Activated CD8-positive, alpha-beta T cell treated with anti-CD3 and anti-CD28 coated beads for 36 hours (primary cell): ENCODE data around the gene IPO8. TPM values are rescaled to one million over a fixed set of nuclear protein-coding genes. Genes with fewer than 3 reads are reported as not detected.

ENCODE experiments used
- ATAC-seq: fragments of 200-7000 bp; cut with Tn5 transposase; one replicate; pipeline ENCODE4 v1.10.0; 2021; ENCODE audit warnings: mild to moderate bottlenecking, moderate library complexity
- CTCF ChIA-PET: fragments of 350-600 bp; sonication (Branson Sonifier 250); formaldehyde crosslinking; loops from one replicate; lab custom pipeline; 2021; ENCODE audit warnings: antibody characterized with exemption; lab: Charles Lee
- POLR2A ChIA-PET: fragments of 350-600 bp; sonication (Branson Sonifier 250); formaldehyde crosslinking; loops from one replicate; lab custom pipeline; 2021; ENCODE audit warnings: antibody characterized with exemption; lab: Charles Lee
- DNase-seq: peaks from one replicate; pipeline ENCODE4 v3.0.0-alpha.2; 2020
- H3K27ac Mint-ChIP-seq: one replicate; pipeline ENCODE4 v1.8.0; 2021; ENCODE audit warnings: mild to moderate bottlenecking, mixed read lengths
- H3K27me3 Mint-ChIP-seq: one replicate; pipeline ENCODE4 v1.8.0; 2021; ENCODE audit warnings: mixed read lengths
- H3K36me3 Mint-ChIP-seq: one replicate; pipeline ENCODE4 v1.8.0; 2021; ENCODE audit warnings: low read depth, mixed read lengths
- H3K4me1 Mint-ChIP-seq: one replicate; pipeline ENCODE4 v1.8.0; 2021; ENCODE audit warnings: low read depth, mixed read lengths
- H3K4me3 Mint-ChIP-seq: one replicate; pipeline ENCODE4 v1.8.0; 2021; ENCODE audit warnings: mild to moderate bottlenecking, moderate library complexity, mixed read lengths
- H3K9me3 Mint-ChIP-seq: one replicate; pipeline ENCODE4 v1.8.0; 2021; ENCODE audit warnings: mixed read lengths
- CTCF ChIP-seq: fragments of 200-600 bp; IDR thresholded peaks from one replicate; pipeline ENCODE4 v1.8.0; 2022; ENCODE audit warnings: antibody characterized with exemption, mild to moderate bottlenecking
- intact Hi-C: fragments of 100-400 bp; cut with micrococcal nuclease; formaldehyde crosslinking; loops from one replicate; pipeline ENCODE4 v1.10.0; 2022
- total RNA-seq, 2 experiments: library from RNA; stranded (reverse); gene quantifications; one replicate each; pipeline ENCODE4 v1.2.3, GENCODE V29; 2021

IPO8 gene
- total RNA-seq, 2 experiments from 2014 or later, result 40.2 to 47.7 TPM

GRCh38 chr12:30643366-30643765 lies 52.3 kb downstream of the IPO8 start:
- Mint-ChIP-seq H3K27ac (no peak overlapping the region), H3K4me3 (no peak overlapping the region), H3K9me3 (no peaks in the 10 kb centered on the region), H3K4me1 (peaks cover 2% of the 10 kb centered on the region), H3K27me3 (no peaks in the 10 kb centered on the region), H3K36me3 (peaks cover 18% of the 10 kb centered on the region)
- DNase-seq, result no peak
- TF ChIP-seq CTCF, result no peak
- ATAC-seq, result no peak
- POLR2A ChIA-PET, result no interaction called here
- CTCF ChIA-PET, result interaction anchor here (1.3 kb wide), 1 partner anchor 164 kb away, joined by 4 read pairs; no protein-coding TSS in a partner anchor
- intact Hi-C loops, result no loop called here

- no peaks in the 10 kb centered on the region for H3K27me3 Mint-ChIP-seq
- intact Hi-C loops, result no loop called here
- POLR2A ChIA-PET, result no interaction called here
- peaks cover 22% of the 10 kb centered on the region for H3K36me3 Mint-ChIP-seq
- DNase-seq (no peak), ATAC-seq (no peak)
- TF ChIP-seq CTCF, result no peak
- no peak overlapping the region for H3K4me3 Mint-ChIP-seq
- H3K9me3 Mint-ChIP-seq, result no peaks in the 10 kb centered on the region
- H3K27ac Mint-ChIP-seq, result no peak overlapping the region
- H3K4me1 Mint-ChIP-seq, result no peaks in the 10 kb centered on the region
- CTCF ChIA-PET, result no interaction called here
Measured at GRCh38 chr12:30640392-30640791, 55.3 kb downstream of the IPO8 start.

- ChIA-PET CTCF (no interaction called here), POLR2A (no interaction called here)
- no peak overlapping the region for H3K4me3 Mint-ChIP-seq
- TF ChIP-seq CTCF, result no peak
- peaks cover 37% of the 10 kb centered on the region for H3K36me3 Mint-ChIP-seq
- ATAC-seq, result no peak
- H3K4me1 Mint-ChIP-seq, result no peaks in the 10 kb centered on the region
- intact Hi-C loops, result no loop called here
- DNase-seq, result no peak
- no peaks in the 10 kb centered on the region for H3K27me3 Mint-ChIP-seq
- no peak overlapping the region for H3K27ac Mint-ChIP-seq
- H3K9me3 Mint-ChIP-seq, result no peaks in the 10 kb centered on the region
Measured at GRCh38 chr12:30635385-30635784, 60.3 kb downstream of the IPO8 start.

- H3K4me3 Mint-ChIP-seq, result no peak overlapping the region
- H3K27ac Mint-ChIP-seq, result no peak overlapping the region
- H3K9me3 Mint-ChIP-seq, result no peaks in the 10 kb centered on the region
- DNase-seq, result no peak
- ChIA-PET CTCF (interaction anchor here (1.0 kb wide), 2 partner anchors 10 to 14 kb away, joined by 3 read pairs; no protein-coding TSS in a partner anchor), POLR2A (interaction anchor here (0.6 kb wide), 1 partner anchor 25 kb away, joined by 3 read pairs; no protein-coding TSS in a partner anchor)
- H3K4me1 Mint-ChIP-seq, result peaks cover 3% of the 10 kb centered on the region
- intact Hi-C loops, result no loop called here
- TF ChIP-seq CTCF, result no peak
- peaks cover 38% of the 10 kb centered on the region for H3K36me3 Mint-ChIP-seq
- no peaks in the 10 kb centered on the region for H3K27me3 Mint-ChIP-seq
- ATAC-seq, result no peak
Measured at GRCh38 chr12:30631740-30632139, 63.9 kb downstream of the IPO8 start.

- H3K27me3 Mint-ChIP-seq, result no peaks in the 10 kb centered on the region
- no peak overlapping the region for H3K4me3 Mint-ChIP-seq
- H3K9me3 Mint-ChIP-seq, result no peaks in the 10 kb centered on the region
- no peak for ATAC-seq
- H3K36me3 Mint-ChIP-seq, result peaks cover 33% of the 10 kb centered on the region
- CTCF ChIA-PET, result interaction anchor here (1.0 kb wide), 1 partner anchor 11 kb away, joined by 3 read pairs; no protein-coding TSS in a partner anchor
- H3K4me1 Mint-ChIP-seq, result peaks cover 3% of the 10 kb centered on the region
- POLR2A ChIA-PET, result no interaction called here
- DNase-seq, result no peak
- intact Hi-C loops, result no loop called here
- TF ChIP-seq CTCF, result no peak
- no peak overlapping the region for H3K27ac Mint-ChIP-seq
Measured at GRCh38 chr12:30630979-30631285, 64.7 kb downstream of the IPO8 start.
